MCF 10A (cell line): ENCODE measurements around the gene TSR3. TPM values are rescaled to one million over a fixed set of nuclear protein-coding genes. Genes with fewer than 3 reads are reported as not detected.
A peak's percentile ranks its signal among the peaks of the same experiment; 100 is the strongest.
"Not testable (repeated sequence)": the region's sequence is repeated elsewhere in the genome, so short reads cannot be mapped to it uniquely, and the experiment has no call there.

Experiments
- BruUV-seq: library from RNA; stranded (reverse); fragments of 400-500 nt; replicated peaks from 2 replicates; lab custom pipeline; 2021; lab: Mats Ljungman, UMichigan
- CTCF ChIA-PET: fragments of 300-600 bp; sonication (Branson Sonifier 250); formaldehyde crosslinking; extraction: SDS; loops from one replicate; lab custom pipeline; 2021; ENCODE audit warnings: antibody characterized with exemption, inconsistent platforms; lab: Yijun Ruan, JAX
- POLR2A ChIA-PET: fragments of 300-600, 350-650 bp; sonication (Branson Sonifier 250); formaldehyde crosslinking; extraction: SDS; loops from one replicate; lab custom pipeline; 2020; ENCODE audit warnings: antibody characterized with exemption, inconsistent platforms; lab: Yijun Ruan, JAX
- DNase-seq: peaks from one replicate; pipeline ENCODE4 v3.0.0-alpha.2; 2018; ENCODE audit not compliant: unreplicated experiment
- H3K27ac Mint-ChIP-seq: one replicate; pipeline ENCODE4 v1.8.0; 2022; ENCODE audit warnings: mild to moderate bottlenecking, low read depth, mixed read lengths; ENCODE audit not compliant: unreplicated experiment
- H3K27me3 Mint-ChIP-seq: one replicate; pipeline ENCODE4 v1.8.0; 2022; ENCODE audit warnings: mixed read lengths; ENCODE audit not compliant: insufficient read depth, unreplicated experiment
- H3K36me3 Mint-ChIP-seq: one replicate; pipeline ENCODE4 v1.8.0; 2022; ENCODE audit warnings: mild to moderate bottlenecking, moderate library complexity, mixed read lengths; ENCODE audit not compliant: insufficient read depth, unreplicated experiment
- H3K4me1 Mint-ChIP-seq: one replicate; pipeline ENCODE4 v1.8.0; 2022; ENCODE audit warnings: mixed read lengths; ENCODE audit not compliant: insufficient read depth, unreplicated experiment
- H3K4me3 Mint-ChIP-seq: one replicate; pipeline ENCODE4 v1.8.0; 2022; ENCODE audit warnings: mild to moderate bottlenecking, moderate library complexity, mixed read lengths; ENCODE audit not compliant: unreplicated experiment
- H3K9me3 Mint-ChIP-seq: one replicate; pipeline ENCODE4 v1.8.0; 2022; ENCODE audit warnings: mixed read lengths; ENCODE audit not compliant: unreplicated experiment
- intact Hi-C: fragments of 100-400 bp; cut with micrococcal nuclease; formaldehyde crosslinking; loops from 2 replicates; pipeline ENCODE4 v1.14.1; 2022
- total RNA-seq: library from RNA; stranded (reverse); gene quantifications from 2 replicates; pipeline ENCODE4 v1.2.3, GENCODE V29; 2022
- TF ChIP-seq, protein P1 (sequence below): fragments of 200-600 bp; IDR thresholded peaks from one replicate; pipeline ENCODE4 v1.8.0; 2022; ENCODE audit warnings: antibody characterized with exemption, mild to moderate bottlenecking; ENCODE audit not compliant: unreplicated experiment

The TSR3 gene
- total RNA-seq, 1 experiment from 2014 or later: 49.6 TPM

GRCh38 chr16:1330931-1331711 is 20.6 kb downstream of the TSR3 start:
- Mint-ChIP-seq H3K4me1 (no peaks in the 10 kb centered on the region), H3K27ac (no peak overlapping the region), H3K9me3 (no peaks in the 10 kb centered on the region), H3K36me3 (no peaks in the 10 kb centered on the region), H3K4me3 (no peak overlapping the region), H3K27me3 (peaks cover 13% of the 10 kb centered on the region)
- TF ChIP-seq, protein P1, sequence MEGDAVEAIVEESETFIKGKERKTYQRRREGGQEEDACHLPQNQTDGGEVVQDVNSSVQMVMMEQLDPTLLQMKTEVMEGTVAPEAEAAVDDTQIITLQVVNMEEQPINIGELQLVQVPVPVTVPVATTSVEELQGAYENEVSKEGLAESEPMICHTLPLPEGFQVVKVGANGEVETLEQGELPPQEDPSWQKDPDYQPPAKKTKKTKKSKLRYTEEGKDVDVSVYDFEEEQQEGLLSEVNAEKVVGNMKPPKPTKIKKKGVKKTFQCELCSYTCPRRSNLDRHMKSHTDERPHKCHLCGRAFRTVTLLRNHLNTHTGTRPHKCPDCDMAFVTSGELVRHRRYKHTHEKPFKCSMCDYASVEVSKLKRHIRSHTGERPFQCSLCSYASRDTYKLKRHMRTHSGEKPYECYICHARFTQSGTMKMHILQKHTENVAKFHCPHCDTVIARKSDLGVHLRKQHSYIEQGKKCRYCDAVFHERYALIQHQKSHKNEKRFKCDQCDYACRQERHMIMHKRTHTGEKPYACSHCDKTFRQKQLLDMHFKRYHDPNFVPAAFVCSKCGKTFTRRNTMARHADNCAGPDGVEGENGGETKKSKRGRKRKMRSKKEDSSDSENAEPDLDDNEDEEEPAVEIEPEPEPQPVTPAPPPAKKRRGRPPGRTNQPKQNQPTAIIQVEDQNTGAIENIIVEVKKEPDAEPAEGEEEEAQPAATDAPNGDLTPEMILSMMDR: no peak
- DNase-seq: no peak
- intact Hi-C loops: no loop called here
- CTCF ChIA-PET: interaction anchor here (0.7 to 1.0 kb wide), 2 partner anchors 11 to 593 kb away, joined by 3 read pairs; no protein-coding TSS in a partner anchor
- BruUV-seq: no TSS peak
- POLR2A ChIA-PET: no interaction called here

GRCh38 chr16:1330260-1330914 is 21.3 kb downstream of the TSR3 start:
- no peak overlapping the region for H3K4me3 Mint-ChIP-seq
- H3K4me1 Mint-ChIP-seq: no peaks in the 10 kb centered on the region
- CTCF ChIA-PET: interaction anchor here (0.6 to 1.0 kb wide), 4 partner anchors 12 to 593 kb away, joined by 3 read pairs; no protein-coding TSS in a partner anchor
- POLR2A ChIA-PET: no interaction called here
- no peaks in the 10 kb centered on the region for H3K36me3 Mint-ChIP-seq
- DNase-seq: no peak
- BruUV-seq: no TSS peak
- H3K9me3 Mint-ChIP-seq: no peaks in the 10 kb centered on the region
- H3K27me3 Mint-ChIP-seq: peaks cover 13% of the 10 kb centered on the region
- TF ChIP-seq, protein P1: peak; percentile 37
- intact Hi-C loops: no loop called here
- no peak overlapping the region for H3K27ac Mint-ChIP-seq

- H3K4me3 Mint-ChIP-seq, H3K27ac Mint-ChIP-seq, BruUV-seq, CTCF ChIA-PET, H3K27me3 Mint-ChIP-seq, H3K9me3 Mint-ChIP-seq, intact Hi-C loops, H3K36me3 Mint-ChIP-seq, H3K4me1 Mint-ChIP-seq, DNase-seq: not testable (repeated sequence)
- POLR2A ChIA-PET: interaction anchor here (0.5 kb wide), 1 partner anchor 506 kb away, joined by 3 read pairs; no protein-coding TSS in a partner anchor
Observed at GRCh38 chr16:1328961-1329360, 22.7 kb downstream of the TSR3 start.

DNA sequence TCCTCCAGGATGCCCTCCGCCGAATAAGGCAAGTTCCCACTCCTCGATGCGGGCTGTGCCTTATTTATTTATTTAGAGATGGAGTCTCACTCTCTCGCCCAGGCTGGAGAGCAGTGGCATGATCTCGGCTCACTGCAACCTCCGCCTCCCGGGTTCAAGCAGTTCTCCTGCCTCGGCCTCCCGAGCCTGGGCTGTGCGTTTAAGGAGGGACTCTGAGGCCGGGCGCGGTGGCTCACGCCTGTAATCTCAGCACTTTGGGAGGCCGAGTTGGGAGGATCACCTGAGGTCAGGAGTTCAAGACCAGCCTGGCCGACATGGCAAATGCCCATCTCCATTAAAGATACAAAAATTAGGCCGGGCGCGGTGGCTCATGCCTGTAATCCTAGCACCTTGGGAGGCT is 23.5 kb downstream of the TSR3 start:
- CTCF ChIA-PET, DNase-seq, H3K9me3 Mint-ChIP-seq, BruUV-seq, intact Hi-C loops, H3K27ac Mint-ChIP-seq, H3K4me3 Mint-ChIP-seq, POLR2A ChIA-PET, H3K4me1 Mint-ChIP-seq, H3K27me3 Mint-ChIP-seq: not testable (repeated sequence)
- peaks cover 15% of the 10 kb centered on the region for H3K36me3 Mint-ChIP-seq

DNA sequence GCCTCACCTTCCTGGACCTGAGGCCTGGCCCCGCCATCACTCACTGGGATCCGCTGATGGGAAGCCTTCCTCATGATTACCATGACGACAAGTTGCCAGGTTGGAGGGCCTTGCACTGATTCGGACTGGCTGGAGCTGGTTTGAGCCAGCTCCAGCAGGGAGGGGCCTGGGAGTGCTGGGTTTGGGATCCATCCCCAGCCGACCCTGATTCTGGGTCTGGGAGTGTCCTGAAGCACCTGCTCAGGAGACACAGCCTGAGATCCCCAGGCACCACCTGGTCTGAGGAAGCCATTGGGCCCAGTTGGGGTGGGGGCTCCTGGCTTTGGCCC is 24.1 kb downstream of the TSR3 start:
- intact Hi-C loops: no loop called here
- no peaks in the 10 kb centered on the region for H3K9me3 Mint-ChIP-seq
- H3K36me3 Mint-ChIP-seq: peaks cover 18% of the 10 kb centered on the region
- no peak overlapping the region for H3K4me3 Mint-ChIP-seq
- no TSS peak for BruUV-seq
- H3K27me3 Mint-ChIP-seq: no peaks in the 10 kb centered on the region
- CTCF ChIA-PET: no interaction called here
- no peak overlapping the region for H3K27ac Mint-ChIP-seq
- H3K4me1 Mint-ChIP-seq: no peaks in the 10 kb centered on the region
- DNase-seq: no peak
- POLR2A ChIA-PET: no interaction called here
- TF ChIP-seq, protein P1: no peak
